Measurements from ENCODE around the gene EME1.

GRCh38 chr17:50392621-50393020 is 19.6 kb downstream of the EME1 start:
- TF ChIP-seq GATA2 (IDR thresholded peaks at IDR 0.05; ENCODE audit: low read depth, low read length) (no peak), GATA3 (IDR thresholded peaks at IDR 0.05; ENCODE audit: low read depth, low read length) (no peak)
